Esophagus squamous epithelium (tissue), 4 donors: ENCODE measurements around the gene ASXL3.

ENCODE experiments used
- POLR2A ChIP-seq, 4 donors: fragments of 450-650 bp; IDR thresholded peaks; one replicate each; pipeline ENCODE4 v1.6.1; 2017; ENCODE audit warnings: antibody characterized with exemption in 4 of 4, mild to moderate bottlenecking in 4 of 4, moderate library complexity in 3 of 4
- TF ChIP-seq, protein P1 (sequence below), 6 experiments: fragments of 450-650 bp in 4 of 6; fragments of 200-600 bp in 2 of 6; sonication (generic) in 2 of 6; IDR thresholded peaks; one replicate each; pipeline ENCODE4 v1.5.1; 2016 to 2019; ENCODE audit warnings: antibody characterized with exemption in 6 of 6, mild to moderate bottlenecking in 4 of 6, moderate library complexity in 4 of 6

DNA sequence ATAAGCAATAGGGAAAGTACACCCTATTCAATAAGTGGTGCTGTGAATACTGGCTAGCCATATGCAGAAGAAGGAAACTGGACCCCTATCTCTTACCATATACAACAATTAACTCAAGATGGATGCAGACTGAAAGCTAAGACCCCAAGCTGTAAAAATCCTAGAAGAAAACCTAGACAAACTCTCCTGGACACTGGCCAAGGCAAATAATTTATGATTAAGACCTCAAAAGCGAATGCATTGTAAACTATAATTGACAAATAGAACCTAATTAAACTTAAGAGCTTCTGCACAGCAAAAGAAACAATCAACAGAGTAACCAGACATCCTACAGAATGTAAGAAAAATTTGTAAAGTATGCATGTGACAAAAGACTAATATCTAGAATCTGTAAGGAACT, 41.1 kb upstream of the ASXL3 start:
- TF ChIP-seq, protein P1, sequence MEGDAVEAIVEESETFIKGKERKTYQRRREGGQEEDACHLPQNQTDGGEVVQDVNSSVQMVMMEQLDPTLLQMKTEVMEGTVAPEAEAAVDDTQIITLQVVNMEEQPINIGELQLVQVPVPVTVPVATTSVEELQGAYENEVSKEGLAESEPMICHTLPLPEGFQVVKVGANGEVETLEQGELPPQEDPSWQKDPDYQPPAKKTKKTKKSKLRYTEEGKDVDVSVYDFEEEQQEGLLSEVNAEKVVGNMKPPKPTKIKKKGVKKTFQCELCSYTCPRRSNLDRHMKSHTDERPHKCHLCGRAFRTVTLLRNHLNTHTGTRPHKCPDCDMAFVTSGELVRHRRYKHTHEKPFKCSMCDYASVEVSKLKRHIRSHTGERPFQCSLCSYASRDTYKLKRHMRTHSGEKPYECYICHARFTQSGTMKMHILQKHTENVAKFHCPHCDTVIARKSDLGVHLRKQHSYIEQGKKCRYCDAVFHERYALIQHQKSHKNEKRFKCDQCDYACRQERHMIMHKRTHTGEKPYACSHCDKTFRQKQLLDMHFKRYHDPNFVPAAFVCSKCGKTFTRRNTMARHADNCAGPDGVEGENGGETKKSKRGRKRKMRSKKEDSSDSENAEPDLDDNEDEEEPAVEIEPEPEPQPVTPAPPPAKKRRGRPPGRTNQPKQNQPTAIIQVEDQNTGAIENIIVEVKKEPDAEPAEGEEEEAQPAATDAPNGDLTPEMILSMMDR (IDR thresholded peaks at IDR 0.05) = no peak
- TF ChIP-seq POLR2A (IDR thresholded peaks at IDR 0.05) = no peak
